IPS-20b (cell line): Measurements from ENCODE around the gene PSENEN.
"Not testable (repeated sequence)": the region's sequence is repeated elsewhere in the genome, so short reads cannot be mapped to it uniquely, and the experiment has no call there.

Experiments used
- H3K27ac ChIP-seq: one replicate; pipeline ENCODE4 v1.5.1; 2013; ENCODE audit warnings: low read length
- H3K27me3 ChIP-seq: 2 replicates; pipeline ENCODE4 v1.6.1; 2013; ENCODE audit warnings: mild to moderate bottlenecking, low read length, inconsistent platforms; ENCODE audit not compliant: insufficient read depth
- H3K36me3 ChIP-seq: 2 replicates; pipeline ENCODE4 v1.6.1; 2013; ENCODE audit warnings: low read depth, mild to moderate bottlenecking, inconsistent platforms, low read length, moderate library complexity; ENCODE audit not compliant: insufficient read depth
- H3K4me1 ChIP-seq: 2 replicates; pipeline ENCODE4 v1.6.1; 2013; ENCODE audit warnings: mild to moderate bottlenecking, control low read depth, inconsistent platforms, low read length, moderate library complexity; ENCODE audit not compliant: insufficient read depth
- H3K4me3 ChIP-seq: 2 replicates; pipeline ENCODE4 v1.5.1; 2013; ENCODE audit warnings: mild to moderate bottlenecking, low read length, inconsistent platforms
- H3K9ac ChIP-seq: 2 replicates; pipeline ENCODE4 v1.6.1; 2013; ENCODE audit warnings: low read depth, mild to moderate bottlenecking, inconsistent platforms, low read length, moderate library complexity
- H3K9me3 ChIP-seq: 2 replicates; pipeline ENCODE4 v1.6.1; 2013; ENCODE audit warnings: mild to moderate bottlenecking, low read depth, low read length, inconsistent platforms; ENCODE audit not compliant: insufficient read depth

PSENEN gene

GRCh38 chr19:35789978-35790944 lies 44.8 kb downstream of the PSENEN start:
- no peak overlapping the region for H3K9ac ChIP-seq
- H3K4me3 ChIP-seq = no peak overlapping the region
- H3K9me3 ChIP-seq = no peaks in the 10 kb centered on the region
- peaks cover 10% of the 10 kb centered on the region for H3K27me3 ChIP-seq
- H3K4me1 ChIP-seq = no peaks in the 10 kb centered on the region
- H3K36me3 ChIP-seq = no peaks in the 10 kb centered on the region
- H3K27ac ChIP-seq = no peak overlapping the region

DNA sequence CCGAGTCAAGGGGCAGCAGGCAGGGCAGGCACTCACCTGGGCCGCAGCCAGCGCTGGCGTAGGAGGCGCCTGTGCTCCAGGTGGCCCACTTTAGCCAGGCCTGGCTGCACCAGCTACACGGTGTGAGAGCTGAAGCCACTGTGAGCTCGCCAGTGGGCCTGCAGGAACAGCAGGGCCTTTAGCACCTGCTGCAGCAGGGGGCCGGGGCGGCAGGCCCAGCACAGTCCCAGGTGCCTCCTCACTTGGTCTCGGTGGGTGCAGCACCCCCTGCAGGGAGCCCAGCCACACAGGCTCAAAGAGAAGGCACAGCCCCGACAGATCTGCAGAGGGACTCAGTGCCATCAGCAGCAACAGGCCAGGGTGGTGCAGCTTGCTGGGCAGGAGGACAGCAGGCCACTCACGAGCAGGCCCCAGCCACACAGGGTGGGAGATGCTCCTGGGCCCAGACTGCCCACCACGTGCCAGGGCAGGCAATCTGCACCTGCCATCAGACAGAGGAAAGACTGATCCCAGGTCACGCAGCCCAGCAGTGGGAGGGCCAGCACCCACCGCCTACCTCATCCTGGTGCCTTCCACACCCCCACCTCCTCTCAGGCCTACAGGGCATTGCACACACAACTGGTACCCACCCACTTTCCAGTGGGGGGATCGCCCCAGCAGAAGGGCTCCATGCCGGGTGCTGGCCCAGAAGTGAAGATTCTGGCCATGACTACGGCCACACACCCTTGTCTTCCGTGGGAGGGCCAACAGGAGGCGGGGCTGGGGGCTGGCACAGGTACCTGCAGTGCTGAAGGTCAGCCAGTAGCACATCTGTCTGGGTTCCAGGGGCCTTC lies 45.7 kb downstream of the PSENEN start:
- Histone ChIP-seq H3K4me3 (no peak overlapping the region), H3K27ac (no peak overlapping the region), H3K9me3 (no peaks in the 10 kb centered on the region), H3K9ac (no peak overlapping the region), H3K27me3 (peaks cover 12% of the 10 kb centered on the region), H3K36me3 (no peaks in the 10 kb centered on the region), H3K4me1 (no peaks in the 10 kb centered on the region)

- Histone ChIP-seq H3K4me1 (no peaks in the 10 kb centered on the region), H3K27me3 (peaks cover 19% of the 10 kb centered on the region), H3K9me3 (no peaks in the 10 kb centered on the region), H3K36me3 (no peaks in the 10 kb centered on the region), H3K27ac (no peak overlapping the region), H3K4me3 (no peak overlapping the region), H3K9ac (no peak overlapping the region)
Observed at GRCh38 chr19:35791814-35792279, 46.4 kb downstream of the PSENEN start.

GRCh38 chr19:35792312-35792711 lies 46.9 kb downstream of the PSENEN start:
- H3K4me1 ChIP-seq = no peaks in the 10 kb centered on the region
- no peak overlapping the region for H3K4me3 ChIP-seq
- no peaks in the 10 kb centered on the region for H3K36me3 ChIP-seq
- H3K9me3 ChIP-seq = no peaks in the 10 kb centered on the region
- peaks cover 23% of the 10 kb centered on the region for H3K27me3 ChIP-seq
- no peak overlapping the region for H3K9ac ChIP-seq
- no peak overlapping the region for H3K27ac ChIP-seq

DNA sequence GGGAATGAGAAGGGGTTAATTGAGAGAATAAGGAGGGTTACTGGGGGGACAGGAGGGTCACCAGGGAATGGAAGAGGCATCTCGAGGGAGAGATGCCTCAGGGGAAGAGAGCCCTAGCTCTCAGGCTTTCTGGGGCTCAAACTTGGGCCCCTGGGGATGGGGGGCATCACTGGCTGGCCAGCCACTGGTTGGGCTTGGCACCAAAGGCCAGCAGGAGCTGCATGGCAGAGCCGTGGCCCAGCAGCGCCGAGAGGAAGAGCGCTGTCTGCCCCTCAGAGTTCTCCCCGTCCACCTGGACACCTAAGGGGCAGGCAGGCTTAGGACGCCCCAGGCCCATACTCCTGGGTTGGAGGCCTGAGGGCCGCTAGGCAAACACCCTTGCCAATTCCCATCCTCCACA lies 47.4 kb downstream of the PSENEN start:
- H3K9ac ChIP-seq = no peak overlapping the region
- H3K4me3 ChIP-seq = no peak overlapping the region

DNA sequence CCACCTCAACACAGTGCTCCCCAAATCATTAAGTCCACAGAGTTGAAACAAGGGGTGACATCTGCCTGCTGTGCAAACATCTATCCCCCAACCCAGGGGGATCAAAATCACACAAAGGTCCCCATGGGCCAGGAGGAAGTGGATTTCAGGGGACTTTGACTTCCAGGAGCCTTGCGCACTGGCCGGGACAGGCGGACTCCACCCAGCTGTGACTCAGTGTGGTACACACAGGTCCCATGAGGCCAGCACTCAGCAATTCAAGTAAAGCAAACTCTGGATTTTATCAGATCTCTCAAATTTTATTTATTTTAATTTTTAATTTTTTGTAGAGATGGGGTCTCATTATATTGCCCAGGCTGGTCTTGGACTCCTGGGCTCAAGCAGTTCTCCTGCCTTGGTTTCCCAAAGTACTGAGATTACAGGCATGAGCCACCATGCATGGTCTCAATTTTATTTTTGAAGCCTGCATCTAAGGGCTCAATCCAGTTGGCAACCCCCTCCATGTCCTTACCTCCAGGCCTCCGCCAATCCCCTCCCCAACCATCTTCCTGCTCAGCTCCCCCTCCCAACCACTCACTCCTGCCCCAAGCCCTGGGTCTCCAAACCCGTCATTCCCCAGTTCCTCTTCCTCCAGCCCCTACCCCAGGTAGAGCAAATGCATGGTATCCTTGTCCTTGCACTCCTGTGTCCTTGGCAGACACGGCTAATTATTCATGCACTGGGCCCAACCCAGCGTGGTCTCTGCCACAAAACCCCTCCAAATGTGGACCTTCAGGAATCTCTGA lies 48.1 kb downstream of the PSENEN start:
- Histone ChIP-seq H3K4me3 (no peak overlapping the region), H3K27me3 (peaks cover 36% of the 10 kb centered on the region), H3K9ac (no peak overlapping the region), H3K27ac (no peak overlapping the region), H3K36me3 (no peaks in the 10 kb centered on the region), H3K4me1 (no peaks in the 10 kb centered on the region), H3K9me3 (no peaks in the 10 kb centered on the region)

More for the DNA sequence above, 47.4 kb downstream of the PSENEN start:
- no peaks in the 10 kb centered on the region for H3K9me3 ChIP-seq
- H3K36me3 ChIP-seq = no peaks in the 10 kb centered on the region
- no peaks in the 10 kb centered on the region for H3K4me1 ChIP-seq
- no peak overlapping the region for H3K27ac ChIP-seq
- peaks cover 29% of the 10 kb centered on the region for H3K27me3 ChIP-seq

- H3K27ac ChIP-seq, H3K36me3 ChIP-seq: not testable (repeated sequence)
- H3K27me3 ChIP-seq = peaks cover 36% of the 10 kb centered on the region
Observed at GRCh38 chr19:35795564-35795963, 50.1 kb downstream of the PSENEN start.

More at GRCh38 chr19:35795564-35795963, 50.1 kb downstream of the PSENEN start:
- not testable (repeated sequence) for H3K4me3 ChIP-seq, H3K4me1 ChIP-seq, H3K9me3 ChIP-seq, H3K9ac ChIP-seq
